H1 (cell line): ENCODE data around the gene LRRC28. TPM values are rescaled to one million over a fixed set of nuclear protein-coding genes. Genes with fewer than 3 reads are reported as not detected.

ENCODE experiments used
- CTCF ChIA-PET: fragments of 300-600 bp; sonication (Branson Sonifier 250); formaldehyde crosslinking; loops from one replicate; lab custom pipeline; 2021; ENCODE audit not compliant: partially characterized antibody; lab: Charles Lee
- POLR2A ChIA-PET: fragments of 300-600 bp; sonication (Branson Sonifier 250); formaldehyde crosslinking; loops from one replicate; lab custom pipeline; 2021; ENCODE audit warnings: inconsistent platforms; ENCODE audit not compliant: partially characterized antibody; lab: Charles Lee
- DNase-seq, 2 experiments: peaks; one replicate each; pipeline versions ENCODE4 v3.0.0 to v3.0.0-alpha.2; 2010 to 2022; ENCODE audit warnings: low spot score in 2 of 2, low read depth in 1 of 2, mixed read lengths in 1 of 2
- FAIRE-seq: peaks from 2 replicates; lab custom pipeline; 2011; peaks lifted over from hg19 to GRCh38; lab: Jason Lieb, UNC
- H2AFZ ChIP-seq: 2 replicates; pipeline ENCODE4 v1.8.1; 2012; ENCODE audit warnings: low read length, inconsistent platforms
- H2AK5ac ChIP-seq: 2 replicates; pipeline ENCODE4 v1.6.1; 2013; ENCODE audit warnings: low read depth, low read length
- H2BK120ac ChIP-seq: replicated peaks from 2 replicates; pipeline ENCODE3; 2013; ENCODE audit warnings: low read depth, low read length, inconsistent platforms
- H2BK12ac ChIP-seq: 2 replicates; pipeline ENCODE4 v1.6.1; 2013; ENCODE audit warnings: low read depth, low read length
- H2BK15ac ChIP-seq: 2 replicates; pipeline ENCODE4 v1.6.1; 2013; ENCODE audit warnings: low read length
- H2BK20ac ChIP-seq: 2 replicates; pipeline ENCODE4 v1.6.1; 2013; ENCODE audit warnings: low read length
- H2BK5ac ChIP-seq: 2 replicates; pipeline ENCODE4 v1.6.1; 2013; ENCODE audit warnings: low read depth, low read length
- H3K14ac ChIP-seq: 2 replicates; pipeline ENCODE4 v1.6.1; 2013; ENCODE audit warnings: inconsistent platforms; ENCODE audit not compliant: insufficient read length
- H3K18ac ChIP-seq: 2 replicates; pipeline ENCODE4 v1.6.1; 2013; ENCODE audit warnings: low read length; ENCODE audit errors: extremely low read depth
- H3K23ac ChIP-seq: 2 replicates; pipeline ENCODE4 v1.6.1; 2013; ENCODE audit warnings: inconsistent platforms; ENCODE audit not compliant: insufficient read length
- H3K23me2 ChIP-seq: 2 replicates; pipeline ENCODE4 v1.6.1; 2013; ENCODE audit warnings: low read depth, low read length
- H3K27ac ChIP-seq: 2 replicates; pipeline ENCODE4 v1.6.1; 2011; ENCODE audit warnings: low read depth, low read length, inconsistent platforms
- H3K27me3 ChIP-seq, 4 experiments: replicated peaks in 1 of 4; 1 replicate in 1 of 4; 2 replicates in 3 of 4; pipeline versions ENCODE4 v1.6.1 to v1.8.1; 2011 to 2013; ENCODE audit warnings: low read length in 3 of 4, mild to moderate bottlenecking in 3 of 4, inconsistent platforms in 2 of 4, mixed read lengths in 2 of 4, moderate library complexity in 1 of 4; ENCODE audit not compliant: control insufficient read depth in 3 of 4, insufficient read depth in 3 of 4; ENCODE audit errors: extremely low read depth in 1 of 4
- H3K36me3 ChIP-seq, 4 experiments: 2 replicates each; pipeline versions ENCODE4 v1.6.1 to v1.8.1; 2011 to 2013; ENCODE audit warnings: mild to moderate bottlenecking in 4 of 4, low read length in 3 of 4, moderate library complexity in 2 of 4, control low read depth in 1 of 4, inconsistent platforms in 1 of 4; ENCODE audit not compliant: insufficient read depth in 4 of 4, control insufficient read depth in 2 of 4
- H3K4ac ChIP-seq: replicated peaks from 2 replicates; pipeline ENCODE3; 2013; ENCODE audit warnings: low read length, low read depth, mixed read lengths, inconsistent platforms; ENCODE audit not compliant: insufficient read length
- H3K4me1 ChIP-seq, 4 experiments: replicated peaks in 1 of 4; 1 replicate in 1 of 4; 2 replicates in 3 of 4; pipeline versions ENCODE4 v1.6.1 to v1.8.1; 2011 to 2013; ENCODE audit warnings: low read length in 3 of 4, inconsistent platforms in 2 of 4, mixed read lengths in 1 of 4; ENCODE audit not compliant: insufficient read depth in 4 of 4, control insufficient read depth in 3 of 4
- H3K4me2 ChIP-seq, 2 experiments: 2 replicates each; pipeline versions ENCODE4 v1.6.1 to v1.8.1; 2011 to 2013; ENCODE audit warnings: low read depth in 2 of 2, low read length in 2 of 2, control low read depth in 1 of 2, inconsistent platforms in 1 of 2, mild to moderate bottlenecking in 1 of 2; ENCODE audit not compliant: insufficient read depth in 1 of 2
- H3K4me3 ChIP-seq, 4 experiments: fragments of 200-600, 300-600 bp in 1 of 4; sonication (generic), shearing (Covaris generic), sonication (Bioruptor Twin) in 1 of 4; 2 replicates each; pipeline versions ENCODE4 v1.5.1 to v1.8.1; 2011 to 2016; ENCODE audit warnings: low read length in 4 of 4, low read depth in 3 of 4, control low read depth in 2 of 4, inconsistent platforms in 2 of 4, mild to moderate bottlenecking in 2 of 4, mixed read lengths in 1 of 4, moderate library complexity in 1 of 4; ENCODE audit not compliant: insufficient read depth in 2 of 4; ENCODE audit errors: extremely low read depth in 1 of 4
- H3K56ac ChIP-seq: replicated peaks from 2 replicates; pipeline ENCODE3; 2013; ENCODE audit warnings: low read depth, mild to moderate bottlenecking, mixed read lengths, low read length, inconsistent platforms; ENCODE audit not compliant: insufficient read length
- H3K79me1 ChIP-seq: 2 replicates; pipeline ENCODE4 v1.6.1; 2013; ENCODE audit warnings: low read depth, low read length, control low read depth
- H3K79me2 ChIP-seq, 2 experiments: 2 replicates each; pipeline versions ENCODE4 v1.6.1 to v1.8.1; 2012 to 2013; ENCODE audit warnings: low read length in 2 of 2, mild to moderate bottlenecking in 2 of 2, inconsistent platforms in 1 of 2; ENCODE audit not compliant: insufficient read depth in 2 of 2, control insufficient read depth in 1 of 2
- H3K9ac ChIP-seq, 4 experiments: replicated peaks in 1 of 4; 1 replicate in 1 of 4; 2 replicates in 3 of 4; pipeline versions ENCODE4 v1.6.1 to v1.8.1; 2011 to 2013; ENCODE audit warnings: low read depth in 3 of 4, low read length in 3 of 4, control low read depth in 2 of 4, mild to moderate bottlenecking in 2 of 4, moderate library complexity in 2 of 4, inconsistent platforms in 1 of 4; ENCODE audit errors: extremely low read depth in 1 of 4
- H3K9me3 ChIP-seq, 2 experiments: 2 replicates each; pipeline versions ENCODE4 v1.6.1 to v1.8.1; 2012 to 2013; ENCODE audit warnings: mild to moderate bottlenecking in 2 of 2, moderate library complexity in 2 of 2, control low read depth in 1 of 2, inconsistent platforms in 1 of 2, low read depth in 1 of 2, low read length in 1 of 2, mixed read lengths in 1 of 2; ENCODE audit not compliant: insufficient read depth in 2 of 2
- H4K20me1 ChIP-seq, 2 experiments: replicated peaks in 1 of 2; 2 replicates each; pipeline versions ENCODE3 to v1.8.1; 2011 to 2013; ENCODE audit warnings: inconsistent platforms in 2 of 2, low read length in 2 of 2, mild to moderate bottlenecking in 1 of 2; ENCODE audit not compliant: insufficient read depth in 2 of 2, control insufficient read depth in 1 of 2
- H4K5ac ChIP-seq: 2 replicates; pipeline ENCODE4 v1.6.1; 2013; ENCODE audit warnings: low read length, low read depth, mixed read lengths, inconsistent platforms; ENCODE audit not compliant: insufficient read length
- H4K8ac ChIP-seq: 2 replicates; pipeline ENCODE4 v1.8.0; 2013; ENCODE audit warnings: mild to moderate bottlenecking, moderate library complexity, low read length, inconsistent platforms; ENCODE audit not compliant: insufficient read depth; ENCODE audit errors: extremely low read depth
- H4K91ac ChIP-seq: replicated peaks from 2 replicates; pipeline ENCODE3; 2013; ENCODE audit warnings: low read length, mixed read lengths, inconsistent platforms; ENCODE audit not compliant: insufficient read length
- CHD2 ChIP-seq: IDR thresholded peaks from 2 replicates; pipeline ENCODE4 v1.6.1; 2012; ENCODE audit warnings: low read length, improper control_type of control experiment
- CREB1 ChIP-seq: IDR thresholded peaks from 2 replicates; pipeline ENCODE4 v1.6.1; 2012; ENCODE audit warnings: inconsistent platforms
- EZH2 ChIP-seq: fragments of 200-600 bp; sonication (generic); IDR thresholded peaks from 2 replicates; pipeline ENCODE4 v1.7.1; 2012; ENCODE audit warnings: low read depth, mild to moderate bottlenecking, moderate library complexity, low read length, inconsistent platforms; ENCODE audit not compliant: severe bottlenecking
- FOSL1 ChIP-seq: IDR thresholded peaks from 2 replicates; pipeline ENCODE4 v1.6.1; 2011; ENCODE audit warnings: mild to moderate bottlenecking, low read depth, low read length, moderate library complexity; ENCODE audit not compliant: insufficient read depth
- GABPA ChIP-seq: IDR thresholded peaks from 2 replicates; pipeline ENCODE4 v1.6.1; 2011; ENCODE audit warnings: mild to moderate bottlenecking, low read length, moderate library complexity, borderline replicate concordance; ENCODE audit not compliant: insufficient read depth
- HDAC6 ChIP-seq: IDR thresholded peaks from one replicate; pipeline ENCODE4 v1.7.1; 2012; ENCODE audit warnings: low read depth, mild to moderate bottlenecking, inconsistent platforms, low read length, moderate library complexity
- JUN ChIP-seq: IDR thresholded peaks from 2 replicates; pipeline ENCODE4 v1.6.1; 2011; ENCODE audit warnings: low read depth, mild to moderate bottlenecking, improper control_type of control experiment, low read length
- JUND ChIP-seq: IDR thresholded peaks from 2 replicates; pipeline ENCODE4 v1.6.1; 2011; ENCODE audit warnings: mild to moderate bottlenecking, improper control_type of control experiment, low read length
- POLR2A ChIP-seq, 2 experiments: IDR thresholded peaks; 1 replicate in 1 of 2; 2 replicates in 1 of 2; pipeline ENCODE4 v1.6.1; 2011; ENCODE audit warnings: low read depth in 2 of 2, low read length in 2 of 2, mild to moderate bottlenecking in 2 of 2; ENCODE audit errors: control extremely low read depth in 1 of 2
- RBBP5 ChIP-seq: IDR thresholded peaks from 2 replicates; pipeline ENCODE4 v1.7.1; 2012; ENCODE audit warnings: low read depth, mild to moderate bottlenecking, inconsistent platforms, low read length, moderate library complexity, borderline replicate concordance
- RXRA ChIP-seq: IDR thresholded peaks from 2 replicates; pipeline ENCODE4 v1.6.1; 2011; ENCODE audit warnings: low read depth, mild to moderate bottlenecking, low read length, moderate library complexity; ENCODE audit not compliant: insufficient read depth
- SAP30 ChIP-seq: fragments of 300-600 bp; sonication (generic); IDR thresholded peaks from 2 replicates; pipeline ENCODE4 v1.7.1; 2012; ENCODE audit warnings: low read length, moderate library complexity, mild to moderate bottlenecking, inconsistent platforms; ENCODE audit not compliant: insufficient read depth, insufficient replicate concordance
- TAF7 ChIP-seq: optimal IDR thresholded peaks from 2 replicates; pipeline ENCODE3; 2011; ENCODE audit warnings: low read depth, mild to moderate bottlenecking, inconsistent platforms, low read length, moderate library complexity, borderline replicate concordance
- YY1 ChIP-seq: IDR thresholded peaks from 2 replicates; pipeline ENCODE4 v1.6.1; 2011; ENCODE audit warnings: low read depth, mild to moderate bottlenecking, low read length
- WGBS, 2 experiments: shearing (Covaris generic) in 1 of 2; methylation state at CpG; one replicate each; pipeline versions ENCODE4 v1.1.6 to v1.1.7; 2013 to 2015; ENCODE audit warnings: low lambda C conversion rate in 2 of 2, mixed read lengths in 2 of 2, inconsistent platforms in 1 of 2, low coverage in 1 of 2, missing lambda C conversion rate in 1 of 2; ENCODE audit not compliant: insufficient replicate concordance in 2 of 2, insufficient coverage in 1 of 2, insufficient read length in 1 of 2; ENCODE audit errors: extremely low coverage in 1 of 2, missing lambda C conversion rate in 1 of 2; 5-methylcytosine and 5-hydroxymethylcytosine counted together
- polyA plus RNA-seq, 7 experiments: library from polyadenylated mRNA; depleted of rRNA in 3 of 7; stranded (reverse) in 5 of 7; unstranded in 2 of 7; fragments of >200 nt in 5 of 7; fragments of 200-250 nt in 2 of 7; gene quantifications; 1 replicate in 5 of 7; 2 replicates in 1 of 7; 4 replicates in 1 of 7; pipeline versions ENCODE4 v1.2.1 to v1.2.3, GENCODE V29; 2011 to 2013; ENCODE audit warnings: missing spikeins in 2 of 7, mixed read lengths in 2 of 7
- total RNA-seq: library from RNA; stranded (reverse); fragmentation: NEBNext Ultra II Directional; extraction: Animal tissue kit (Norgen Biotek cat#: 25700); gene quantifications from 2 replicates; pipeline ENCODE4 v1.2.1, GENCODE V29; 2021

LRRC28 gene
- total and polyA plus RNA-seq, 2 of the 8 experiments (the other 6 are each of a cell fraction or from before 2014, with no cell fraction given), result 20.2 to 23.3 TPM

GRCh38 chr15:99282586-99282985 is 31.3 kb downstream of the LRRC28 start:
- CTCF ChIA-PET, result interaction anchor here (0.6 to 2.6 kb wide), 4 partner anchors 10 to 280 kb away, joined by 3 to 19 read pairs (median 4); no protein-coding TSS in a partner anchor
- TF ChIP-seq FOSL1 (no peak), CREB1 (no peak), JUN (no peak), RXRA (no peak), EZH2 (no peak), POLR2A (IDR thresholded peaks at IDR 0.05; ENCODE audit: control extremely low read depth in 1 of 2, low read depth in 2 of 2, low read length in 2 of 2) (no peak), RBBP5 (no peak), SAP30 (no peak), CHD2 (no peak), YY1 (no peak), JUND (no peak), GABPA (no peak), HDAC6 (no peak), TAF7 (no peak)

More at GRCh38 chr15:99282586-99282985, 31.3 kb downstream of the LRRC28 start:
- POLR2A ChIA-PET, result no interaction called here
- H4K8ac ChIP-seq, result no peak overlapping the region
- no peak overlapping the region for H4K91ac ChIP-seq
- no peaks in the 10 kb centered on the region for H3K79me1 ChIP-seq
- no peak overlapping the region for H2AFZ ChIP-seq
- no peak overlapping the region for H2BK5ac ChIP-seq
- FAIRE-seq (no peak), DNase-seq (no peak)
- H4K20me1 ChIP-seq, result no peaks in the 10 kb centered on the region
- H3K4ac ChIP-seq, result no peak overlapping the region
- H2BK20ac ChIP-seq, result no peak overlapping the region
- H3K36me3 ChIP-seq, result no peaks in the 10 kb centered on the region
- H3K4me1 ChIP-seq, result 0 out of 7 replicates have a peak, but pooled peaks cover 0 to 2% (median 0%) of the 10 kb centered on the region in 4 experiments
- no peaks in the 10 kb centered on the region for H3K79me2 ChIP-seq
- H3K14ac ChIP-seq, result no peak overlapping the region
- 97% methylated on average over 5 of the region's 5 CpGs; no CpG with 5 or more reads in 1 of the 2 experiments for WGBS, 2 experiments
- no peak overlapping the region for H3K56ac ChIP-seq
- no peaks in the 10 kb centered on the region for H3K9me3 ChIP-seq
- H2AK5ac ChIP-seq, result no peak overlapping the region
- no peak overlapping the region for H3K4me3 ChIP-seq
- H2BK15ac ChIP-seq, result no peak overlapping the region
- H3K23me2 ChIP-seq, result no peaks in the 10 kb centered on the region
- H3K4me2 ChIP-seq, result no peak overlapping the region
- H3K9ac ChIP-seq, result no peak overlapping the region
- no peaks in the 10 kb centered on the region for H3K27me3 ChIP-seq
- H2BK120ac ChIP-seq, result no peak overlapping the region
- no peak overlapping the region for H4K5ac ChIP-seq
- no peak overlapping the region for H3K27ac ChIP-seq
- H2BK12ac ChIP-seq, result no peak overlapping the region
- no peak overlapping the region for H3K18ac ChIP-seq
- no peak overlapping the region for H3K23ac ChIP-seq
